ENCODE results near the gene MOG.
"Not testable (repeated sequence)": the region's sequence is repeated elsewhere in the genome, so short reads cannot be mapped to it uniquely, and the experiment has no call there.

MOG gene

GRCh38 chr6:29641430-29642148 lies 15.3 kb upstream of the MOG start:
- peak; percentile 54 for DNase-seq

- peak; percentile 57 for DNase-seq
Observed at GRCh38 chr6:29647927-29648642, 8.8 kb upstream of the MOG start.

GRCh38 chr6:29649701-29650673 lies 6.9 kb upstream of the MOG start:
- peak; percentile 99 for DNase-seq

GRCh38 chr6:29651413-29652197 lies 5.3 kb upstream of the MOG start:
- DNase-seq = peak; percentile 47

GRCh38 chr6:29652198-29652584 lies 4.7 kb upstream of the MOG start:
- DNase-seq = no peak

GRCh38 chr6:29653452-29654038 lies 3.3 kb upstream of the MOG start:
- DNase-seq = peak; percentile 69

- no peak for DNase-seq
Observed at GRCh38 chr6:29655658-29656057, 1.2 kb upstream of the MOG start.

GRCh38 chr6:29656157-29656556 lies 735 bp upstream of the MOG start:
- no peak for DNase-seq

GRCh38 chr6:29661071-29661470 lies 4.2 kb downstream of the MOG start:
- DNase-seq = no peak

- DNase-seq = not testable (repeated sequence)
Observed at GRCh38 chr6:29661502-29662141, 4.7 kb downstream of the MOG start.

GRCh38 chr6:29663300-29664042 lies 6.6 kb downstream of the MOG start:
- DNase-seq = no peak

GRCh38 chr6:29665942-29666825 lies 9.3 kb downstream of the MOG start:
- peak; percentile 36 for DNase-seq

GRCh38 chr6:29666826-29667130 lies 9.9 kb downstream of the MOG start:
- DNase-seq = no peak

- no peak for DNase-seq
Observed at GRCh38 chr6:29667158-29667557, 10.3 kb downstream of the MOG start.

- no peak for DNase-seq
Observed at GRCh38 chr6:29671026-29671425, 14.1 kb downstream of the MOG start.

GRCh38 chr6:29672116-29672515 lies 15.2 kb downstream of the MOG start:
- not testable (repeated sequence) for DNase-seq

GRCh38 chr6:29673161-29673560 lies 16.3 kb downstream of the MOG start:
- DNase-seq = no peak

- no peak for DNase-seq
Observed at GRCh38 chr6:29674008-29674407, 17.1 kb downstream of the MOG start.

- DNase-seq = no peak
Observed at GRCh38 chr6:29675561-29675960, 18.7 kb downstream of the MOG start.
